GM21381 (cell line): ENCODE data around the gene FBXW9.
A peak's percentile ranks its signal among the peaks of the same experiment; 100 is the strongest.
"Not testable (repeated sequence)": the region's sequence is repeated elsewhere in the genome, so short reads cannot be mapped to it uniquely, and the experiment has no call there.

Experiments used
- ATAC-seq: cut with Tn5 transposase; IDR thresholded peaks from one replicate; pipeline ENCODE4 v1.9.1; 2021; ENCODE audit warnings: mild to moderate bottlenecking, moderate library complexity; ENCODE audit not compliant: unreplicated experiment

The FBXW9 gene

DNA sequence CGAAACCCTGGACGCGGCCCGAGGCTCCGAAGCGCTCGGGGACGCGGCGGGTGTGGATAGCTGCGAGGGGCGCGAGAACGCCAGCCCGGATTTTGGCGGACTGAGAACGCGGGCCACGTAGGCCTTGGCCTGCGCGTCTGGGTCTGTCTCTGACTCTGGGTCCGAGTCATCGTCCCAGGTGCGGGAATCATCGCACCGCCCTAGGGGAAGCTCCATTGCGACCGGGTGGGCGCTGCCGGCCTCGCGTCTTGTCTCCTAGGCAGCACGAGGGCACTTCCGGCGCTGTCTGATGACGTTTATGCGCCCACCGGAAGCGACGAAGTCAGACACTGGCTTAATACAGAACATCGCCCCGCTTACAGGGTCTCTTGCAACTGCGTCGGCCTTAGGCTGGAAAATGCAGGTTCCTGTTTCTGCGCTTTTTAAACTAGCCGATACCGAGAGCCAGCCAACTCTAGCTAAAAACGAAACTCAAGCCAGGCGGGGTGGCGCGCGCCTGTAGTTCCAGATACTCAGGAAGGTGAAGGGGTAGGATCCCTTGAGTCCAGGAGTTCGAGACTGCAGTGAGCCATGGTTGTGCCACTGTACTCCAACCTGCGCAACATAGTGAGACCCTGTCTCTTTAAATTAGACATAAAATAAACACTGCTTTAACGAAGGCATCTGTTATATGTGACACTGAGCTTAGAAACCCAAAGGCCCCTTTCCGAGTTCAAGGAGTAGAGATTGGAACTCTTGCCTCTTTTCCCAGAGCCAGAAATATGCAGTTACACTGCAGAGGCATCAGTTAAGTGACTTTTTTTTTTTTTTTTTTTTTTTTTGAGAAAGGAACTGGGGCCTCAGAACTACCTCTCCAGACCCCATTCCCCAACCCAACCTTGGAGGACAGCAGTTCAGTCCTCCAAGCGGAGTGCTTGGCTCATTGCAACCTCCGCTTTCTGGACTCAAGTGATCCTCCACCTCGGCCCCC lies at the start of gene FBXW9:
TSS of gene FBXW9 (minus strand) at position 266 of the 970 bp plus-strand sequence. CDS start at position 216, 50 bp downstream.
- ATAC-seq, result peak; percentile 68

DNA sequence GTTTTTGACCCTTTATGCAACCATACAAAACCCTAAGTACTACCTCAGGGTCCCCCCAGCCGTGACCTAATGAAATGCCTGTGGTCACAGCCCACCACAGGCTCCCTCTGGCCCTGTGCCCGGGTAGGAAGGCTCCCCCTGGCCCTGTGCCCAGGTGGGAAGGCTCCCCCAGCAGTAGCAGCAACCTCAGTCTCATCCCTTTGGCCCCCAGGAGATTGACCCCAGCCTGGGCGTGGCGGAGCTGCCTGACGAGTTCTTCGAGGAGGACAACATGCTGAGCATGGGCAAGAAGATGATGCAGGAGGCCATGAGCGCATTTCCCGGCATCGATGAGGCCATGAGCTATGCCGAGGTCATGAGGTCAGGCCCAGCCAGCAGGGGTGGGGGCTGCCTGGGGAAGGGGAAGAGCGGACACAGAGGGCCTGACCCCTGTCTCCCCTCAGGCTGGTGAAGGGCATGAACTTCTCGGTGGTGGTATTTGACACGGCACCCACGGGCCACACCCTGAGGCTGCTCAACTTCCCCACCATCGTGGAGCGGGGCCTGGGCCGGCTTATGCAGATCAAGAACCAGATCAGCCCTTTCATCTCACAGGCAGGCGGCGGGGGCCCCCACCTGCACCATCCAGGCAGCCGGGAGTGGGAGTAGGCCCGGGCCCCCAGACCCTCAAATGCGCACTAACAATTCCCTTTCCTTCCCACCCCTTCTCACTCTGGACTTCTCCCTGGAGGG lies 48.9 kb upstream of the FBXW9 start:
- no peak for ATAC-seq

GRCh38 chr19:12737835-12738351 lies 41.5 kb upstream of the FBXW9 start:
- ATAC-seq, result no peak

- peak; percentile 70 for ATAC-seq
Observed at GRCh38 chr19:12736995-12737834, 40.8 kb upstream of the FBXW9 start, which contains the start of gene GET3. TSS of gene GET3 (plus strand) at chr19:12737497. CDS start at chr19:12737506, 9 bp downstream.

GRCh38 chr19:12733369-12734214 lies 37.2 kb upstream of the FBXW9 start:
- ATAC-seq, result no peak

GRCh38 chr19:12731337-12731736 lies 34.9 kb upstream of the FBXW9 start:
- no peak for ATAC-seq

DNA sequence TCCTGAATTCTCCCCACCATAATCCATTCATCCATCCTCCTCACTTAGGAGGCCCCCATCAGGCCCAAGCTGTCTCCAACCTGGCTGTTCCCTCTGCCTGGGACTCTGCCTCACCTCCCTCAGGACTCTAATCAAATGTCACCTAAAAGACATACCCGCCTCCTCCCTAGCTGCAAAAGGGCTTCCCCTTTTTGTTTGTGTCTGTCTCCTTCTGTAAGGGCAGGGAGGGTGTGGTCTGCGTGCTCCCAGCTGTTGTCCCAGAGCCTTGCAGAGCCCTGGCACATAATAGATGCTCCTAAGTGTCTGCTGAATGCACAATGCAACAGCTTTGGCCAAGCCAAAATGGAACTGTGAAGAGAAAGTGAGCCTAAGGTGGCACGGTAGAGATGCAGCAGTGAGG lies 33.6 kb upstream of the FBXW9 start:
- ATAC-seq, result no peak

DNA sequence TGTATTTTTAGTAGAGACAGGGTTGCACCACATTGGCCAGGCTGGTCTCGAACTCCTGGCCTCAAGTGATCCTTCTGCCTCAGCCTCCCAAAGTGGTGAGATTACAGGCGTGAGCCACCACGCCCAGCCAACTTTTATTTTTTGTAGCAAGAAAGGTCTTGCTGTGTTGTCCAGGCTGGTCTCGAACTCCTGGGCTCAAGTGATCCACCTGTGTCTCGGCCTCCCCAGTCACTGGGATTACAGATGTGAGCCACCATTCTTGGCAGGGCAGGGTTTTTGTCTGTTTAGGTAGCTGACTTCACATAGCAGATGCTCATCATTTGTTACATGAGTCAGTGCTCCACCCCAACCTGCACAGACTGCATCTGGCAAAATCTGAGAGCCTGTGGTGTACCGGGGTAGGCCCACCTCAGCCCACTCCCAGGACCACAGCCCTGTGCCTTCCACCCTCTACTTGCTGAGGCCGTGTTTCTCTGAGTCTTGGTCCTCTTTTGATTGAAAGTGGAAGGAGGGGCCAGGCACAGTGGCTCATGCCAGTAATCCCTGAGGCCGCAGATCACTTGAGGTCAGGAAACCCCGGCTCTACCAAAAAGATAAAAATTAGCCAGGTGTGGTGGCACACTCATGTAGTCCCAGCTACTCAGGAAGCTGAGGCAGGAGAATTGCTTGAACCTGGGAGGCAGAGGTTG lies 31.5 kb upstream of the FBXW9 start:
- no peak for ATAC-seq

GRCh38 chr19:12726988-12727316 lies 30.5 kb upstream of the FBXW9 start:
- ATAC-seq, result no peak

GRCh38 chr19:12725612-12726011 lies 29.2 kb upstream of the FBXW9 start:
- ATAC-seq, result not testable (repeated sequence)

DNA sequence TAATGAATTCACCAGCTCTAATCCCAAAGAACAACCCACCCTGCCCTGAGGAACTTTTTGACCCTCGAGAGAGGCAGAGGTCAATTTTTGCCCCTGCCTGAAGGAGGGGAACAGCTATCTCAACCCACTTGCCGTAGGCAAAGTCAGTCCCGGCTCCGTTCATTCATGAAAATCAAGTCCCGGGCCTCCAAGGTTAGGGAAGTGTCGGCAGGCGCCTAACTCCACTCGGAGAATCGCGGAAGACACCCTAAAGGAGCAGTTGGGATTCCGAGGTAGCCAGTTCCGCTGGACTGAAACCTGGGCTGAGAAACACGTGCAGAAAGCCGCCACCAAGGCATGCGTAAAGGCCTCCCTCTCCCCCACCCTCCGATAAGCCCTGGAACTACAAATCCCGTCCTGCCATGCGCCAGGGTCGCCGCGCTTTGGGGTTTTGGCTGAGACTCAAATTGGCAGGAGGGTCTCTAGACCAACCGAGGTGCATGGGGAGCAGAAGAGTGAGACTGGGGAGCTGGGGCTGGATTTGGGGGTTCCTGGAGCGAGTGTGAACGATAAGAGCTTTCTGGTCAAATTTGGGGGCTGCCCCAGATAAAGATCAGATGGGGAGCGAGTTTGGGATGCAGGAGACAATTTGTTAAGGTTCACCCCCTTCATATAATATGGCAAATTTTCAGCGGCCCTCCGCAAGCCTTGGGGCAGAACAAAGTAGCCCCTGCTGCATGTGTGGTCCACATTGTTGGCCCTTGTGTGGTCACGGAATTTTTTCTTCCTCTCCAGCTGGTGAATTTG lies 27.4 kb upstream of the FBXW9 start, which contains the start of gene TNPO2:
TSS of gene TNPO2 (minus strand) at position 292 of the 786 bp plus-strand sequence. CDS start 2,955 bp downstream, outside the sequence.
- ATAC-seq, result no peak

DNA sequence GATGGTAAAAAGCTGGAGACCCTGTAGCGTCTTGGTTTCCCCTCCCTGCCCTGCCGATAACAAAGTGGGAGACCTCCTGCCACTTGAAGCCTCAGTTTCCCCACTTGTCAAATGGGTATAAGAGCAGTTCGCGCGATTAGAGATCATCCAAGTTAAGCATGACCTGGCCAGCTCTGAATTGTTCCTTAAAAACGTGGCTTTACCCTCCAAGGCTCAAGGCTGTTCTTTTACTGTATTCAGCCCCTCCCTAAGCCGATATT lies 26.9 kb upstream of the FBXW9 start:
- ATAC-seq, result no peak

GRCh38 chr19:12722566-12723380 lies 26.3 kb upstream of the FBXW9 start:
- peak; percentile 74 for ATAC-seq

DNA sequence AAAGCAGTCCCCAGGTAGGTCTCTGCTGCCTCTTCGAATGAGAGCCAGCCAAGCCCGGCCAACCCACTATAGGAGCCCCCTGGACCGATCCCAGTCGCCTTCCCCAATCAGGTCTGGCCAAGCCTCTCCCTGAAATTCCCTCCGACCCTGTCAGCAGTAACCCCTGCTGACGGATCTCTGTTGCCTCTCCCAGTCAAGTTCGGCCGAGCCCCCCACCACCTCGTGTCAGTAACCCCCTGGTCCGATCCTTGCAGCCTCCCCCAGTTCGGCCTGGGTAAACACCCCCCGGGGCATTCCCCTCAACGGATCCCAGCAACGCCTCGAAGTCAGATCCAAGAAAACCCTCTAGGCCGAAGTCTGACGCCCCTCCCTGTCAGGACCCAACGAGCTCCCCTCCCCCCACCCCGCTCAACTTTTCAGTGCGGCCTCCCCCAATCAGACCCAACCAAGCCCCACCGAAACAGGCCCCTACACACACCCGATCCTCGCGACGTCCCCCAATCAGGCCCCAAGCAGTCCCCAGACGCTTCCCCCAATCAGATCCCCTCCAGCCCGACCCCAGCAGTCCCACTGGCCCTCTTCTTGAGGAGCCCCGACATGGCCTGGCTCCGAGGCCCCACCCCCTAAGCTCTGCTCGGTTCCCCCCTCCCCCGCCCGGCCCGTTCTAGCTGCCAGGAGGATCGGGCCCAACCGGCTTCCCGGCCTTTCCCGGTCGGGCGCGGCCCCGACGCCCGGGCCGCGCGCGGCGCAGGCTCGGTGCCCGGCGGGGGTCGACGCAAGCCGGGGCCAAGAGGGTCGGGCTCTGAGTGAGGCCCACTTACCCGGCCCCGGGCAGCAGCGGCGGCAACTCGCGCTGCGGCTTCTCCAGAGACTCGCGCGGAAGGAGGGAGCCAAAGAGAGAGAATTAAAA lies 25.5 kb upstream of the FBXW9 start:
- ATAC-seq, result peak; percentile 35

GRCh38 chr19:12720851-12721655 lies 24.6 kb upstream of the FBXW9 start:
- ATAC-seq, result no peak

GRCh38 chr19:12720296-12720695 lies 23.9 kb upstream of the FBXW9 start:
- ATAC-seq, result no peak
